HUES64 (cell line): ENCODE results near the gene TBXA2R.
"Not testable (repeated sequence)": the region's sequence is repeated elsewhere in the genome, so short reads cannot be mapped to it uniquely, and the experiment has no call there.

ENCODE experiments used
- H3K27ac ChIP-seq: 2 replicates; pipeline ENCODE4 v1.7.0; 2013; ENCODE audit warnings: low read depth, low read length, inconsistent platforms
- H3K27me3 ChIP-seq: 2 replicates; pipeline ENCODE4 v1.6.1; 2013; ENCODE audit warnings: mild to moderate bottlenecking, low read length; ENCODE audit not compliant: insufficient read depth
- H3K36me3 ChIP-seq: 2 replicates; pipeline ENCODE4 v1.6.1; 2013; ENCODE audit warnings: mild to moderate bottlenecking, low read length; ENCODE audit not compliant: insufficient read depth
- H3K4me1 ChIP-seq: 2 replicates; pipeline ENCODE4 v1.6.1; 2013; ENCODE audit warnings: mild to moderate bottlenecking, low read length, moderate library complexity; ENCODE audit not compliant: insufficient read depth
- H3K4me3 ChIP-seq: 2 replicates; pipeline ENCODE4 v1.5.1; 2013; ENCODE audit warnings: mild to moderate bottlenecking, low read length, moderate library complexity
- H3K9ac ChIP-seq: 2 replicates; pipeline ENCODE4 v1.6.1; 2013; ENCODE audit warnings: mild to moderate bottlenecking, low read depth, low read length
- H3K9me3 ChIP-seq: 2 replicates; pipeline ENCODE4 v1.6.1; 2013; ENCODE audit warnings: low read depth, low read length; ENCODE audit not compliant: insufficient read depth
- WGBS: fragments of 150-250, 120-280 bp; methylation state at CpG from one replicate; pipeline ENCODE4 v1.1.7; 2013; ENCODE audit warnings: missing lambda C conversion rate; 5-methylcytosine and 5-hydroxymethylcytosine counted together

TBXA2R gene

GRCh38 chr19:3573162-3573857 is 33.4 kb downstream of the TBXA2R start:
- H3K36me3 ChIP-seq: peaks cover 7% of the 10 kb centered on the region
- H3K4me3 ChIP-seq: peak overlapping the region; percentile 90
- no peaks in the 10 kb centered on the region for H3K9me3 ChIP-seq
- no peaks in the 10 kb centered on the region for H3K27me3 ChIP-seq
- H3K4me1 ChIP-seq: peaks cover 6% of the 10 kb centered on the region; the same call in 1 of the 2 replicates
- under 1% methylated on average over 60 of the region's 60 CpGs for WGBS
- H3K9ac ChIP-seq: peak overlapping the region; percentile 77
- H3K27ac ChIP-seq: peak overlapping the region; percentile 75; the same call in 1 of the 2 replicates

GRCh38 chr19:3572855-3573161 is 33.9 kb downstream of the TBXA2R start, which contains the start of gene HMG20B:
TSS of gene HMG20B (plus strand) at chr19:3572944. CDS start at chr19:3573310, 366 bp downstream.
- Histone ChIP-seq H3K4me1 (peaks cover 6% of the 10 kb centered on the region; the same call in 1 of the 2 replicates), H3K36me3 (peaks cover 7% of the 10 kb centered on the region), H3K9ac (peak within 1 kb of the TSS; percentile 77), H3K9me3 (no peaks in the 10 kb centered on the region), H3K27ac (peak within 1 kb of the TSS; percentile 75; the same call in 1 of the 2 replicates), H3K27me3 (no peaks in the 10 kb centered on the region), H3K4me3 (peak within 1 kb of the TSS; percentile 90)
- WGBS: under 1% methylated on average over 30 of the region's 30 CpGs

- H3K4me3 ChIP-seq: peak overlapping the region; percentile 43
- 6% methylated on average over 48 of the region's 48 CpGs for WGBS
- no peaks in the 10 kb centered on the region for H3K27me3 ChIP-seq
- peaks cover 6% of the 10 kb centered on the region; the same call in 1 of the 2 replicates for H3K4me1 ChIP-seq
- H3K27ac ChIP-seq: no peak overlapping the region
- peaks cover 7% of the 10 kb centered on the region for H3K36me3 ChIP-seq
- H3K9ac ChIP-seq: no peak overlapping the region
- H3K9me3 ChIP-seq: no peaks in the 10 kb centered on the region
These were observed 34.4 kb downstream of the TBXA2R start for GRCh38 chr19:3572132-3572854.

GRCh38 chr19:3570606-3571011 is 36.1 kb downstream of the TBXA2R start:
- Histone ChIP-seq H3K9ac (no peak overlapping the region), H3K27me3 (no peaks in the 10 kb centered on the region), H3K36me3 (peaks cover 7% of the 10 kb centered on the region), H3K27ac (no peak overlapping the region), H3K9me3 (no peaks in the 10 kb centered on the region), H3K4me1 (no peaks in the 10 kb centered on the region), H3K4me3 (no peak overlapping the region)
- WGBS: 92% methylated on average over 7 of the region's 7 CpGs

GRCh38 chr19:3570042-3570441 is 36.6 kb downstream of the TBXA2R start:
- 90% methylated on average over 11 of the region's 11 CpGs for WGBS
- H3K27me3 ChIP-seq, H3K36me3 ChIP-seq, H3K4me3 ChIP-seq, H3K9ac ChIP-seq, H3K27ac ChIP-seq, H3K9me3 ChIP-seq, H3K4me1 ChIP-seq: not testable (repeated sequence)

GRCh38 chr19:3565139-3565538 is 41.5 kb downstream of the TBXA2R start:
- Histone ChIP-seq H3K27me3 (no peaks in the 10 kb centered on the region), H3K27ac (no peak overlapping the region), H3K4me1 (no peaks in the 10 kb centered on the region), H3K9ac (no peak overlapping the region), H3K36me3 (no peaks in the 10 kb centered on the region), H3K9me3 (no peaks in the 10 kb centered on the region), H3K4me3 (no peak overlapping the region)
- WGBS: 80% methylated on average over 19 of the region's 19 CpGs

GRCh38 chr19:3563709-3564524 is 42.8 kb downstream of the TBXA2R start:
- Histone ChIP-seq H3K4me3 (no peak overlapping the region), H3K4me1 (no peaks in the 10 kb centered on the region), H3K9ac (no peak overlapping the region), H3K27me3 (no peaks in the 10 kb centered on the region), H3K36me3 (no peaks in the 10 kb centered on the region), H3K9me3 (no peaks in the 10 kb centered on the region), H3K27ac (no peak overlapping the region)
- WGBS: 94% methylated on average over 17 of the region's 17 CpGs

GRCh38 chr19:3557461-3558248 is 49.0 kb downstream of the TBXA2R start, which contains the start of gene MFSD12:
TSS of gene MFSD12 (minus strand) at chr19:3557586. CDS start at chr19:3557403, 183 bp downstream.
- WGBS: under 1% methylated on average over 81 of the region's 81 CpGs
- Histone ChIP-seq H3K27ac (no peak within 1 kb of the TSS), H3K9me3 (no peaks in the 10 kb centered on the region), H3K4me3 (peak within 1 kb of the TSS; percentile 94), H3K36me3 (no peaks in the 10 kb centered on the region), H3K27me3 (no peaks in the 10 kb centered on the region; the same call in none of the 2 replicates), H3K4me1 (no peaks in the 10 kb centered on the region), H3K9ac (peak within 1 kb of the TSS; percentile 75)

- H3K4me3 ChIP-seq: peak overlapping the region; percentile 94
- no peaks in the 10 kb centered on the region; the same call in none of the 2 replicates for H3K27me3 ChIP-seq
- no peaks in the 10 kb centered on the region for H3K36me3 ChIP-seq
- under 1% methylated on average over 60 of the region's 60 CpGs for WGBS
- no peak overlapping the region for H3K27ac ChIP-seq
- H3K4me1 ChIP-seq: no peaks in the 10 kb centered on the region
- H3K9me3 ChIP-seq: no peaks in the 10 kb centered on the region
- peak overlapping the region; percentile 75 for H3K9ac ChIP-seq
These were observed 49.7 kb downstream of the TBXA2R start for GRCh38 chr19:3556978-3557460.

GRCh38 chr19:3556423-3556977 is 50.2 kb downstream of the TBXA2R start:
- H3K4me1 ChIP-seq: no peaks in the 10 kb centered on the region
- peak overlapping the region; percentile 94 for H3K4me3 ChIP-seq
- no peaks in the 10 kb centered on the region; the same call in none of the 2 replicates for H3K27me3 ChIP-seq
- H3K9me3 ChIP-seq: no peaks in the 10 kb centered on the region
- H3K27ac ChIP-seq: no peak overlapping the region
- no peaks in the 10 kb centered on the region for H3K36me3 ChIP-seq
- H3K9ac ChIP-seq: peak overlapping the region; percentile 75; the same call in 1 of the 2 replicates
- WGBS: 54% methylated on average over 9 of the region's 9 CpGs
